Transverse colon (tissue), 4 donors: Measurements from ENCODE around the gene HYPK. TPM values are rescaled to one million over a fixed set of nuclear protein-coding genes. Genes with fewer than 3 reads are reported as not detected.

Experiments used
- DNase-seq: peaks from one replicate; pipeline ENCODE4 v3.0.0-alpha.2; 2019
- H3K27ac ChIP-seq, 4 donors: fragments of 200-600 bp; sonication (generic); 2 replicates each; pipeline ENCODE4 v1.5.1; 2016 to 2018; ENCODE audit warnings: inconsistent platforms in 4 of 4
- H3K27me3 ChIP-seq: fragments of 200-600 bp; sonication (generic); 2 replicates; pipeline ENCODE4 v1.5.1; 2017; ENCODE audit warnings: inconsistent platforms
- H3K36me3 ChIP-seq, 4 donors: fragments of 200-600 bp; sonication (generic); 2 replicates each; pipeline ENCODE4 v1.5.1; 2017 to 2019; ENCODE audit warnings: inconsistent platforms in 4 of 4
- H3K4me1 ChIP-seq, 4 donors: fragments of 200-600 bp; sonication (generic); 2 replicates each; pipeline ENCODE4 v1.5.1; 2017 to 2020; ENCODE audit warnings: inconsistent platforms in 4 of 4
- H3K4me3 ChIP-seq, 4 donors: fragments of 200-600 bp; sonication (generic); 1 replicate in 1 of 4; 2 replicates in 3 of 4; pipeline versions ENCODE4 v1.5.1 to v1.6.1; 2017 to 2019; ENCODE audit warnings: inconsistent platforms in 4 of 4
- H3K9me3 ChIP-seq, 2 donors: fragments of 200-600 bp; sonication (generic); 2 replicates each; pipeline ENCODE4 v1.5.1; 2017 to 2019; ENCODE audit warnings: inconsistent platforms in 2 of 2
- EP300 ChIP-seq: sonication (generic); formaldehyde crosslinking; IDR thresholded peaks from one replicate; pipeline ENCODE4 v1.6.1; 2017; ENCODE audit warnings: antibody characterized with exemption, low read depth
- POLR2A ChIP-seq: fragments of 450-650 bp; IDR thresholded peaks from one replicate; pipeline ENCODE4 v1.6.1; 2016; ENCODE audit warnings: antibody characterized with exemption, mild to moderate bottlenecking, moderate library complexity
- POLR2AphosphoS5 ChIP-seq, 3 donors: sonication (generic); formaldehyde crosslinking; IDR thresholded peaks; one replicate each; pipeline ENCODE4 v1.6.1; 2016; ENCODE audit warnings: antibody characterized with exemption in 3 of 3
- WGBS, 2 donors: methylation state at CpG; one replicate each; pipeline ENCODE4 v1.1.5; 2018; ENCODE audit warnings: low coverage in 1 of 2; 5-methylcytosine and 5-hydroxymethylcytosine counted together
- in situ Hi-C, 4 donors: fragments of 200-750 bp; cut with MboI; loops; one replicate each; pipeline versions ENCODE4 v1.15.0 to v1.15.1; 2017; ENCODE audit warnings: low sequenced_read_pairs in 3 of 4, low pct_ligation_motif_present in 1 of 4, low pct_unique_long_range_greater_than_20kb in 1 of 4
- intact Hi-C: fragments of 100-400 bp; cut with DNase I; formaldehyde crosslinking; loops from one replicate; pipeline ENCODE4 v1.15.1; 2023; ENCODE audit warnings: low total_unique reads
- total RNA-seq, 4 donors: library from RNA; depleted of rRNA; stranded (reverse); fragments of >200 nt; gene quantifications; one replicate each; pipeline ENCODE4 v1.1.0, GENCODE V29; 2016
- TF ChIP-seq, protein P1 (sequence below), 5 experiments: fragments of 200-600 bp in 3 of 5; fragments of 450-650 bp in 2 of 5; sonication (generic) in 3 of 5; IDR thresholded peaks; 1 replicate in 2 of 5; 2 replicates in 3 of 5; pipeline ENCODE4 v1.5.1; 2016 to 2017; ENCODE audit warnings: antibody characterized with exemption in 5 of 5, inconsistent platforms in 3 of 5, mild to moderate bottlenecking in 2 of 5, moderate library complexity in 1 of 5

Gene HYPK
- total RNA-seq, 4 donors from 2014 or later: 10.6 to 41.1 (median 27.5) TPM

- Histone ChIP-seq H3K36me3 (peaks cover 0 to 80% (median 40%) of the 10 kb centered on the region in 4 donors), H3K9me3 (no peaks in the 10 kb centered on the region), H3K4me3 (no peak overlapping the region), H3K4me1 (peaks cover 0 to 10% (median 2%) of the 10 kb centered on the region in 4 donors), H3K27ac (no peak overlapping the region), H3K27me3 (no peaks in the 10 kb centered on the region)
- peak; percentile 63 for DNase-seq
- 61 to 64% methylated on average over 3 to 5 of the region's 5 CpGs for WGBS, 2 donors
- no peak for TF ChIP-seq POLR2A
- TF ChIP-seq, protein P1, sequence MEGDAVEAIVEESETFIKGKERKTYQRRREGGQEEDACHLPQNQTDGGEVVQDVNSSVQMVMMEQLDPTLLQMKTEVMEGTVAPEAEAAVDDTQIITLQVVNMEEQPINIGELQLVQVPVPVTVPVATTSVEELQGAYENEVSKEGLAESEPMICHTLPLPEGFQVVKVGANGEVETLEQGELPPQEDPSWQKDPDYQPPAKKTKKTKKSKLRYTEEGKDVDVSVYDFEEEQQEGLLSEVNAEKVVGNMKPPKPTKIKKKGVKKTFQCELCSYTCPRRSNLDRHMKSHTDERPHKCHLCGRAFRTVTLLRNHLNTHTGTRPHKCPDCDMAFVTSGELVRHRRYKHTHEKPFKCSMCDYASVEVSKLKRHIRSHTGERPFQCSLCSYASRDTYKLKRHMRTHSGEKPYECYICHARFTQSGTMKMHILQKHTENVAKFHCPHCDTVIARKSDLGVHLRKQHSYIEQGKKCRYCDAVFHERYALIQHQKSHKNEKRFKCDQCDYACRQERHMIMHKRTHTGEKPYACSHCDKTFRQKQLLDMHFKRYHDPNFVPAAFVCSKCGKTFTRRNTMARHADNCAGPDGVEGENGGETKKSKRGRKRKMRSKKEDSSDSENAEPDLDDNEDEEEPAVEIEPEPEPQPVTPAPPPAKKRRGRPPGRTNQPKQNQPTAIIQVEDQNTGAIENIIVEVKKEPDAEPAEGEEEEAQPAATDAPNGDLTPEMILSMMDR (IDR thresholded peaks at IDR 0.05): peak; percentile 69 to 83 (median 76)
- intact Hi-C loops (no loop called here), in situ Hi-C loops (no loop called here)
Observed at GRCh38 chr15:43769584-43770228, 30.7 kb upstream of the HYPK start.

GRCh38 chr15:43771816-43772215, 28.6 kb upstream of the HYPK start:
- Histone ChIP-seq H3K4me3 (no peak overlapping the region), H3K36me3 (peaks cover 0 to 60% (median 29%) of the 10 kb centered on the region in 4 donors), H3K27me3 (no peaks in the 10 kb centered on the region), H3K27ac (peak overlapping the region in 3 of 4 donors; percentile 26 to 37 (median 28)), H3K4me1 (peaks cover 0 to 25% (median 8%) of the 10 kb centered on the region in 4 donors), H3K9me3 (no peaks in the 10 kb centered on the region)
- no peak for DNase-seq
- WGBS, 2 donors: 31 to 38% methylated on average over 2 of the region's 2 CpGs
- TF ChIP-seq POLR2A (no peak), EP300 (no peak), POLR2AphosphoS5 (IDR thresholded peaks at IDR 0.05) (no peak)
- TF ChIP-seq, protein P1 (IDR thresholded peaks at IDR 0.05): no peak
- intact Hi-C loops (no loop called here), in situ Hi-C loops (no loop called here)

DNA sequence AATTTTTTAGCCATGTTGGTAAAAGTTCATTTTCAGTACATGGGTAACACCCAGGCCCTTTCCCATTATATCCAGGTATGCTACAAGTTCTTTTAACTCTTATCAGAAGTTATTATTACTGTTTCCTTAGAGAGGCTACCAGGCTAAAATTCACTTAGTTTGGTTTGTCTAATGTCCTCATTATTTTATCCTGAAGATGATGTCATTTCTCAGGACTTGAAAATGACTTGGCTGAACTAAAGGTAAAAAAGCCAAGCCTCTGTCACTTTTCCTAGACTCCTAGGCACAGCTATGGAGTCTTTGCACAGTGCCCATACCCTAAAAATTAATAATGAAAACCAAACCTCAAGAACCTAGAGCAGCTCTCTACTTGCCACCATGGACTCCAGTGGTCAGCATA, 27.8 kb upstream of the HYPK start:
- Histone ChIP-seq H3K9me3 (no peaks in the 10 kb centered on the region), H3K27ac (peak overlapping the region in 1 of 4 donors; percentile 37), H3K36me3 (peaks cover 0 to 53% (median 25%) of the 10 kb centered on the region in 4 donors), H3K4me1 (peaks cover 0 to 27% (median 10%) of the 10 kb centered on the region in 4 donors), H3K4me3 (no peak overlapping the region), H3K27me3 (no peaks in the 10 kb centered on the region)
- in situ Hi-C loops: no loop called here
- no peak for DNase-seq
- intact Hi-C loops: no loop called here
- TF ChIP-seq, protein P1 (IDR thresholded peaks at IDR 0.05): no peak
- TF ChIP-seq EP300: no peak
- TF ChIP-seq POLR2AphosphoS5 (IDR thresholded peaks at IDR 0.05): no peak
- TF ChIP-seq POLR2A: no peak

DNA sequence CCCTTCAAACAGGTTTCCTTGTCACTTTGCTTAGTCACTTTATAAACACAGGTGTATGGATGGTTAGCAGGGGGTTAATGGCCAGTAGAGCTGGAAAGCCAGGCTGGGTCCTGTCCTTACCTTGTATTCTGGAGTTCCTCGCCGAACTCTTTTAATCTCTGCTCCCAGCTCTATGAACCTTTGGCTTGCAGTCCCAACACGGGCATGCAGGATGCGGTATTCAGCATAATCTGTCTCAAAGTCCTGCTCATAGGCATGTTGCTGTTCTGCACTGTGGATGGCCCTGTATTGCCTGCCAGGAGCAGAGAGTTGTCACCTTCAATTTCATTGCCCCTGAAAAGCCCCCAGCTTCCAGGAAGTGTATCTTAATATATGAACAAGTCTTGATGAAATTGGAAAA, 26.3 kb upstream of the HYPK start:
- in situ Hi-C loops: no loop called here
- intact Hi-C loops: no loop called here
- Histone ChIP-seq H3K4me3 (no peak overlapping the region), H3K9me3 (no peaks in the 10 kb centered on the region), H3K27ac (peak overlapping the region in 1 of 4 donors; percentile 94), H3K27me3 (no peaks in the 10 kb centered on the region), H3K36me3 (peaks cover 0 to 39% (median 19%) of the 10 kb centered on the region in 4 donors), H3K4me1 (peaks cover 0 to 33% (median 17%) of the 10 kb centered on the region in 4 donors)
- TF ChIP-seq, protein P1 (IDR thresholded peaks at IDR 0.05): no peak
- no peak for TF ChIP-seq POLR2A
- TF ChIP-seq POLR2AphosphoS5 (IDR thresholded peaks at IDR 0.05): no peak
- TF ChIP-seq EP300: no peak
- 81 to 83% methylated on average over 4 of the region's 4 CpGs for WGBS, 2 donors
- DNase-seq: no peak
